ENCODE data around the gene KATNB1.
"Not testable (repeated sequence)": the region's sequence is repeated elsewhere in the genome, so short reads cannot be mapped to it uniquely, and the experiment has no call there.

The KATNB1 gene

DNA sequence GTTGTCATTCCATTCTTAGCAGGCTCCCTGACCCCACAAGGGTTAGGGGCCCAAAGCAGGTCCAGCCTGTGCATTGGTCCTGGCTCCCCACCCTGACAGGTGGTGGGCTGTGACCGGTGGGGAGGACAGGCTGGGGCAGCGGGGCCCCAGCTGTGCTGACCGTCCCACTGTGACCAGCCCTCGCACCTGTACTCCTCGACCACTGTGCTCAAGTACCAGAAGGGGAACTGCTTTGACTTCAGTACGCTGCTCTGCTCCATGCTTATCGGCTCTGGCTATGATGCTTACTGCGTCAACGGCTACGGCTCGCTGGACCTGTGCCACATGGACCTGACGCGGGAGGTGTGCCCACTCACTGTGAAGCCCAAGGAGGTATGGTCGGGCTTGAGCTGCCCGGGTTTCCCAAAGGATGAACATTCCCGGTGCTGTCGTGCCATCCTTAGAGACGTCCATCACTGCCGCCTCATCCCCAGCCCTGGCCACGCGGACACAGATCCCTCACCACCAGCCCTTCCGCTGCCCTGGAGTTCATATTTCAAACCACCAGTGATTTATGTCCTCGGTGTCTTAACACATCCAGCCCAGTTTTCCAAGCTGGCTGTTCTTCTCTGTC, 33.7 kb upstream of the KATNB1 start:
- DNase-seq: no peak

DNA sequence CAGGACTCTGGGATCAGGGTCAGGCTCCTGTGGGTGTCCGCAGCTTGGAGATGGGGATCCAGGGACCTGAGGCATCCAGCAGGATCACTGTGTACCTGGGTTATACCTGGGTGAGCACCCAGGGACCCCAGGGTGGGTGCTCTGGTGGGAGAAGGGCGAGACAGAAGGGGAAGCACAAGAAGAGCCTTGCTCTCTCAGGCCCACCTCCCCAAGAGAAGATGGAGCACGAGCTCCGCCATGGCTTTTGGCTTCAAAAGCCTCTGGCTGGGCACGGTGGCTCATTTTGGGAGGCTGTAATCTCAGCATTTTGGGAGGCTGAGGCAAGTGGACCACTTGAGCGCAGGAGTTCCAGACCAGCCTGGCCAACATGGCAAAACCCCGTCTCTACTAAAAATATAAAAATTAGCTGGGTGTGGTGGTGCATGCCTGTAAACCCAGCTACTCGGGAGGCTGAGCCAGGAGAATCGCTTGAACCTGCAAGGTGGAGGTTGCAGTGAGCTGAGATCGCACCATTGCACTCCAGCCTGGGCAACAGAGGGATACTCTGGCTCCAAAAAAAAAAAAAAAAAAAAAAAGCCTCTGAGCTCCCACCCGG, 32.1 kb upstream of the KATNB1 start:
- DNase-seq: no peak

DNA sequence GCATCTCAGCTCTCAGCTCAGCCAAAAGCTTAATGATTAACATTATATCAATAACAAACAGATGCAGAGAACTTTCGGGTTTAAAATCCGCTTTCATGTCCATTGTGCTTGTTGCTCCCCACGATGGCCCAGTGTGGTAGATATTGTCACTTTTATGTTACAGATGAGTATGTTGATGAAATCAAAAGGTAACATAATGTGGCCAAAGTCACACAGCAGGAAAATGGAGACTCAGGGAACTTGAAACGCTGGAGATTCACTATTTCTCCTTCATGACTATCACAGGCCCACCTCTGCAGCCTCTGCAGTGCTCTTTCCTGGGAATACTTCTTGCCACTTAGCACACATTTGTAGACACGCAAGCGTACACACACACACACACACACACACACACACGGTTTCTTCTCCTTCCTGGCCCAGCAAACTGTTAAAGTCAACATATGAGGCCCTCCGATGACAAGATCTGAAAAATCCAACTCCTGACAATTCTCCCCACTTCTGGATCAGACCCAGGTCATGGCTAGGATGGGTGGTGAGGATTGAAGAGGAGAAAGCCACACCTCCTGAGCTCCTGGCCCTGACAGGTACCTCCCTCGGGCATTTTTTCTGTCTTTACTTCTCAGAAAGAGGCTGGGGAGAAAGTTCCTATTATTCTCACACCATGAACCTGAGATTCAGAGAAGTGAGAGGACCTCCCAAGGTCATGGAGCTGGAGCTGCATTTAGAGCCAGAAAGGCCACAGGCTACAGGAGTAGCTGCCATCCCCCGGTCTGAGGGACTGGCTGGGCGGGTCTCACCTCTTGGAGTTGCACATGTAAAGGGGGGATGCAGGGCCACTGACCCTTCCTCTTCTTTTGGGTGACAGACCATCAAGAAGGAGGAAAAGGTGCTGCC, 31.3 kb upstream of the KATNB1 start:
- DNase-seq: no peak

DNA sequence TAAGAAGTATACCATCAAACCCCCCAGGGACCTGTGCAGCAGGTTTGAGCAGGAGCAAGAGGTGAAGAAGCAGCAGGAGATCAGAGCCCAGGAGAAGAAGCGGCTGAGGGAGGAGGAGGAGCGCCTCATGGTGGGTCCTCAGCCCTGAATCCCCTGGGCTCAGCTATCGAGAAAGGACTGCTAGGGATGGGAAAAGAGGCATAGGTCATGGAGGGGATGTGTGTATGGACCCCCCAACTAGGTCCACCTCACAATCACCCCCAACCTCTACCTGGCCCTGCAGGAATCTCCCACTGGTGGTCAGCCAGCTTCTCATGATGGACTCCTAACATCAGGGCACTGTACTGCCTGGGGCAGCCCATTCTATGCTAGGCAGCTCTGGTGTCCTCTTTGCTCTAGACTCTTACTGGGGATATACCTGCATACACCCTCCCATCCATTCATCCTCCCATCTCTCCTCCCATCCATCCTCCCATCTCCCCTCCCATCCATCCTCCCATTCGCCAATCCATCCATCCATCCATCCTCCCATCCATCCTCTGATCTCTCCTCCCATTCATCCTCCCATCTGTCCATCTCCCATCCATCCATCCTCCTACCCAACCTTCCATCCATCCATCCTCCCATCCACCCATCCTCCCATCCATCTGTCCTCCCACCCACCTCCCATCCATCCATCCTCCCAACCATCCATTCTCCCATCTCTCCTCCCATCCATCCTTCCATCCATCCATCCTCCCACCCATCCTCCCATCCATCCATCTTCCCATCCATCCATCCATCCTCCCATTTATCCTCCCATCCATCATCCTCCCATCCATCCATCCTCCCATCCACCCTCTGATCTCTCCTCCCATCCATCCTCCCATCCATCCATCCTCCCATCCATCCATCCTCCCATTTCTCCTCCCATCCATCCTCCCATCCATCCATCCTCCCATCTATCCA, 30.4 kb upstream of the KATNB1 start:
- no peak for DNase-seq

DNA sequence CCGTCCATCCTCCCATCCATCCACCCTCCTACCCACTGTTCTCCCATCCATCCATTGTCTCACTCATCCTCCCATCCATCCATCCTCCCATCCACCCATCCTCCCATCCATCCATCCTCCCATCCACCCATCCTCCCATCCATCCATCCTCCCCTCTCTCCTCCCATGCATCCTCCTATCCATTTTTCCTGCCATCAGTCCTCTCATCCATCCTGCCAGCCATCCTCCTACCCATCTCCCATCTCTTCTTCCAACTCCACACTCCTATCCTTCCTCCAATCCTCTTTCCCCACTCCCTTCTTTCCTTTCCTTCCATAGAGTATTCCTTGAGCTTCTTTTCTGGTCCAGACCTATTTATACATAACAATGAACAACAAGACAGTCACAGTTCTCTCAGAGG, 28.9 kb upstream of the KATNB1 start:
- DNase-seq: no peak

DNA sequence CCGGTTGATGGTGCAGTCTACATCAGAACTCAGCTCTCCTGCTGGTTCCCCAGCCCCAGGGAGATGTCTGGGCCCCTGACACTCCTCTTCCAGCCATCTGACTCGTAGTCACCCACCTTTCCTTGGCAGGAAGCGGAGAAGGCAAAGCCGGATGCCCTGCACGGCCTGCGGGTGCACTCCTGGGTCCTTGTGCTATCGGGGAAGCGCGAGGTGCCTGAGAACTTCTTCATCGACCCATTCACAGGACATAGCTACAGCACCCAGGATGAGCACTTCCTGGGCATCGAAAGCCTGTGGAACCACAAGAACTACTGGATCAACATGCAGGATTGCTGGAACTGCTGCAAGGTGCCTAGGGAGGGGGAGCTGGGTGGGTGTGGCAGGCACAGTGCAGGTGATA, 28.2 kb upstream of the KATNB1 start:
- no peak for DNase-seq

DNA sequence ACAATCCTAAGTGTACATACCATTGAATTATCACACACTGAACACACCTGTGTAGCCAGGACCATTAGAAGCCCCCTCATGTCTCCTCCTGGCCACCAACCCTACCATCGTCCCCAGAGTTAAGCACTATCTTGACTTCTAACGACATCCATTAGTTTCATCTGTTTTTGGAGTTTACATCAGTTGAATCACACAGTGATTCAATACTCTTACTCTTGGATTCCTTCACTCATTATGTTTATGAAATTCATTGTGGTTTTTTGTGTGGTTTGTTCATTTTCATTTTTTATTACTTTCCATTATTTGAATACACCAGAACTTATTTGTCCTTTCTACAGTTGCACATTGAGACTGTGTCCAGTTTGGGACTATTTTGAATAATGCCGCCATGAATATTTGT, 27.4 kb upstream of the KATNB1 start:
- DNase-seq: no peak

DNA sequence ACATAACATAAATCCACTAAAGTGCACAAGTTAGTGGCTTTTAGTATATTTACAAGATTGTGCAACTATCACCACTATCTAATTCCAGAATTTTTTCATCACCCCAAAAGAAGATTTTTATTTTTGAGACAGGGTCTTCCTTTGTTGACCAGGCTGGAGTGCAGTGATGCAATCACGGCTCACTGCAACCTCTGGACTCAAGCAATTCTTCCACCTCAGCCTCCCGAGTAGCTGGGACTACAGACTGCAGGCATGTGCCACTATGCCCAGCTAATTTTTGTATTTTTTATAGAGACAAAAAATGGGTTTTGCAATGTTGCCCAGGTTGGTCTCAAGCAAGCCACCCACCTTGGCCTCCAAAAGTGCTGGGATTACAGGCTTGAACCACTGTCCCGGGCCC, 25.9 kb upstream of the KATNB1 start:
- no peak for DNase-seq

DNA sequence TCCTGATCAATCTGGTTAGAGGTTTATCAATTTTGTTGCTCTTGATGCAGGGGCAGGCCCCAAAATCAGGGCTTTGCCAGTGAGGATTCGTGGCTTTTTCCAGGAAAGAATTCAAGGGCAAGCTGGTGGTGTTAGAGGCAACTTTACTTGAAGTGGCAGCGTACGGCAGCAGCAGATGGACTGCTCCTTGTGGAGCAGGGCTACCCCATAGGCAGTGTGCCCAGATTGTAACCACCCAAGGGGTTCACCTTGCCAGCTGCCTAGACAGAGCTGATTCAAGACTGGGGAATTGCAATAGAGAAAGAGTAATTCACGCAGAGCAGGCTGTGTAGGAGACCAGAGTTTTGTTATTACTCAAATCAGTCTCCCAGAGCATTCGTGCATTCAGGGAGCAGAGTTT, 24.2 kb upstream of the KATNB1 start:
- no peak for DNase-seq

DNA sequence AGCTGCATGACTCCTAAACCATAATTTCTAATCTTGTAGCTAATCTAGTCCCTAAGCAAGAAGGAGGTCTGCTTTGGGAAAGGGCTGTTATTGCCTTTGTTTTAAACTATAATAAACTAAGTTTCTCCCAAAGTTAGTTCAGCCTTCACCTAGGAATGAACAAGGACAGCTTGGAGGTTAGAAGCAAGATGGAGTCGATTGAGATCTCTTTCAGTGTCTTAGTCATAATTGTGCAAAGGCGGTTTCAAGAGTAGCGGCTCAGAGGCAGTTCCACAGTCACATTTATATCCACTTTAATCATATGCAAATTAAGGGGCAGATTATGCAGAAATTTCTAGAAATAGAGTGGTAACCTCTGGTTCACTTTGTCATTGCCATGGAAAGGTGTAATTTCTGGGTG, 23.6 kb upstream of the KATNB1 start:
- no peak for DNase-seq

DNA sequence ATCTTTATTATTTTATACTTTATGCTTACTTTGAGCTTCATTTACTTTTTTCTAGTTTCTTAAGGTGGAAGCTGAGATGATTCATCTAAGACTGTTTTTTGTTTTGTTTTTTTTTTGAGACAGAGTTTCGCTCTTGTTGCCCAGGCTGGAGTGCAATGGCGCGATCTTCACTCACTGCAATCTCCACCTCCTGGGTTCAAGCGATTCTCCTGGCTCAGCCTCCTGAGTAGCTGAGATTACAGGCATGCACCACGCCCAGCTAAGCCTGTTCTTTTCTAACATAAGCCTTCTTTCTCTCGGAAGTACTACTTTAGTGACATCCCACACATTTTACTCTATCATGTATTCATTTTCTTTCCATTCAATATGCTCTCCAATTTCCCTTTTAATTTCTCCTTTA, 23.0 kb upstream of the KATNB1 start:
- not testable (repeated sequence) for DNase-seq

DNA sequence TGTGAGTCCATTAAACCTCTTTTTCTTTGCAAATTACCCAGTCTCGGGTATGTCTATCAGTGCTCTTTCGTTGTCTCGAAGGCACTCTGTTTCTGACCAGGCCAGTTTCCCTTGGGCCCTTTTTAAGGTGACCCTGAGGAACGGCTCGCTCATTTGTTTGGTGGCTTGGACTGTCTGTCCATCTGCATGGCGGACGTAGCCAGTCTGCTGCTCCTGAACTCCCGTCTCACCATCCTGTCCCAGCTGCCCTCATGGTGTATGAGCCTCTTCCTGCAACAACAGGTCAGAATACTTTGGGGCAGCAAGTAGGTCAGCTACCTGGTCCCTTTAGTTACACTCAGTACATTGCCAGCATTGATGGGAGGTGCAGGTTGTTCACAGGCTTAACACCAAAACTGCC, 22.0 kb upstream of the KATNB1 start:
- no peak for DNase-seq

DNA sequence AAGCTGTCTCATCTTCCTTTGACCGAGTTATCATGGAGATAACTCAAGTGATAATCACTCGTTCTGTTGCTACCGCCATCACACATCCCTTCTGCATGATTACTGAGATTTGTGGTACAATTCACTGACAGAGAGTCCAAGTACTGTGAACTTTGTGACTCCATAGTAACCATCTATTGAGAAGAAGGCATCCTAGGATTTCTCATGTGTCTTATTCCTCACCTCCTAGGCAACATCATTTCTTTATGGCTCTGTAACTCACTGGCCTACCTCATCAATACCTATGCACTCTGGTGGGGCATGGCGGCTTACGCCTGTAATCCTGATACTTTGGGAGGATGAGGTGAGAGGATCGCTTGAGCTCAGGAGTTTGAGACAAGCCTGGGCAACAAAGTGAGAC, 21.5 kb upstream of the KATNB1 start:
- no peak for DNase-seq

DNA sequence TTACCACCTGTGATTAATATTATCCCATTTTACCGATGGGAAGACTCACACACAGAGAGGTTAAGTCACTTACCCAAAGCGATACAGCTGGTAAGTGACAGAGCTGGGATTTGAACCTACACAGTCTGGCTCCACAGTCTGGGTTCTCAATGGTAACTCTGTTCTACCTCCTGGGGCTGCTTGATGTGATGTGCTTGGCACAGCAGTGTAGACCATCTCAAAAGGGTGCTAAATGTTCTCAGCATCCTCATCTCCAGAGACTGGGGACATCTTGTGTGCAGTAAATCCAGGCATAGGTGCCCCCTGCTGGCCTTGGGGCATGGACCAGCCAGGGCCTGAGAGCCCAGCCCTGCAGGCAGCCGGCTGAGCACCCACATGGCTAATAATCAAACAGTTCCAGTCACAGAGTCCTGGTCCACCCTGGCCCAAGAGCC, 15.4 kb upstream of the KATNB1 start:
- DNase-seq: peak; percentile 61

DNA sequence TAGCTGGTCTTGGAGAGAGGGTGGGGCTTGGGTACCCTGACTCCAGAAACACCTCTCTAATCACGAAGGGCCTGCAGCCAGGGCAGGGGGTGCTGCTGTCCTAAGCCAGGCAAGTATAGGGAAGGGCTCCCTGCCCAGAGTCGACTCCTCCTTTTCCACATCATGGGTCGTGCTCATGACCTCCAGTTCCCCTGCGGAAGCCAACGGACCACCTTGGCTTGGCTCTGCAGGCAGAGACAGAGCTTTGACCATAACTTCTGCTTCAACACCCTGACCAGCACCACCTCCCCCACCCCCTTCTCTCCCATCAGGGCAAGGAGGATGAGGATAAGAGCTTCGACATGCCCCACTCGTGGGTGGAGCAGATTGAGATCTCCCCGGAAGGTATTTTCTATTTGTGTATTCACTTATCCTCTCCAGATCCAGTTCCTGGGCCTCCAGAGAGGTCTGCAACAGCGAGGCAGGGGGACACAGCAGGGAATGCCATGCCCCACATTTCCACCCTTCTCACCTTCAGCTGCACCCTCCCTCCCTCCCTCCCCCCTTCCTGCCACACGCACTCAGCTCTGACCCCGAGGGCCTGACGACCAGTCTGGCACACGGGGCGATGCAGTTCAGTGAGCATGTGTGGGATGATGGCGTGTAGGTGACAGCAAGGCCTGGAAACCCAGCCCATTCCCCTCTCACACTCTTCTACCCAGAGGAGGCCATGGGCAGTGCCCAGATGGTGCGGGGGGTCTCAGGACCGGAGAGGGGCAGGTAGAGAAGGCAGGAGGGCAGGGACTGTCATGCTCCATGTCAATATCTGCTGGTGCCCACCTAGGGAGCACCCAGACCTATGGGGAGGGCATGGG, 14.0 kb upstream of the KATNB1 start:
- DNase-seq: no peak

DNA sequence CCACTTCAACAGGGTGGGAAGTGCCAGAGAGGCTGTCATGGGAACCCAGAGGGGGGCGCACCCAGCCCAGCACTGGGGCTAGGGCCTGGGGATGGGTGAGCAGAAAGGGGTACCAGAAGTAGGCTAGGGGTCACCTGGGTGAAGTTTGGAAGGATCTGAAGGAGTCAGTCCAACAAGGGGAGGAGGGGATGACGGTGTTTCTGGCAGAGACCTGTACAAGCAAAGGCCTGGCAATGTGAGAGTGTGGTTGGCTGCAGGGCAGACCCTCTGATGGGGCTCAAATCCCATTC, 13.4 kb upstream of the KATNB1 start:
- DNase-seq: no peak

DNA sequence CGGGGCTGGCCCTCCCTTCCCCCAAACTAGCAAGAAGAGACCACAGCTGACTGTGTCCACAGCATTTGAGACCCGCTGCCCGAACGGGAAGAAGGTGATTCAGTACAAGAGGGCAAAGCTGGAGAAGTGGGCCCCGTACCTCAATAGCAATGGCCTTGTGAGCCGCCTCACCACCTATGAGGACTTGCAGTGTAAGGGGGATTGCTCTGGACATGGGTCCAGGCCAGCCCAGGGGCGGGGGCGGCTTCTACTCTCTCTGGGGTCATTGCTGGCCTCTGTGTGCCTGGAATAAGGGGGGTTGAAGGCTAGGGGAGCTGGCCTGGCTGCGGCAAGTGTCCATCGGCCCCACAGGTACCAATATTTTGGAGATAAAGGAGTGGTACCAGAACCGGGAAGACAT, 12.9 kb upstream of the KATNB1 start:
- DNase-seq: no peak

DNA sequence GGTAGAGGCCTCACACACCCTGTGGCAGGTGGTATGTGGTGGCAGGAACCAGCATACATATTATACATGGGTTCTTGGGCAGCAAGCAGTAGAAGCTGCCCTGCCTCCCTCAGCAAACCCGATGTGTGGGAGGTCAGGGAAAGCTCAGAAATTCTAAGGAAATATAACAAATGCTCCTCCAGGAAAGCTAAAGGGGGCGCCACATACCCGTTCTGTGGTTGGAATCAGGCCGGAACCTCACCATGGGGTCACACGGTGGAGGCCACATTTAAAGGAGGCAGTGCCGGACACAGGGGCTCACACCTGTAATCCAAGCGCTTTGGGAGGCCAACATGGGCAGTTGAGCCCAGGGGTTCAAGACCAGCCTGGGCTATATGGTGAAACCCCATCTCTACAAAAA, 12.4 kb upstream of the KATNB1 start:
- no peak for DNase-seq

DNA sequence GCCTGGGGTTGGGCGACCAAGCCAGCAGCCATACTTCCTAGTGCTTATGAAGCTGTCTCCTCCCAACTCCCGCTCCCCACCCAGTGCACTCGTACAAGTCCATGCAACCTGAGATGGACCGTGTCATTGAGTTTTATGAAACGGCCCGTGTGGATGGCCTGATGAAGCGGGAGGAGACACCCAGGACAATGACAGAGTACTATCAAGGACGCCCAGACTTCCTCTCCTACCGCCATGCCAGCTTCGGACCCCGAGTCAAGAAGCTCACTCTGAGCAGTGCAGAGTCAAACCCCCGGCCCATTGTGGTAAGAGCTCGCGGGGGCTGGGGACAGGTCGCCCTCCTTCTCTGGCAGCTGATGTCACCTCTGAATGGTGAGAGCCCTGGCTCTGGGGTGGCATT, 11.0 kb upstream of the KATNB1 start:
- no peak for DNase-seq

DNA sequence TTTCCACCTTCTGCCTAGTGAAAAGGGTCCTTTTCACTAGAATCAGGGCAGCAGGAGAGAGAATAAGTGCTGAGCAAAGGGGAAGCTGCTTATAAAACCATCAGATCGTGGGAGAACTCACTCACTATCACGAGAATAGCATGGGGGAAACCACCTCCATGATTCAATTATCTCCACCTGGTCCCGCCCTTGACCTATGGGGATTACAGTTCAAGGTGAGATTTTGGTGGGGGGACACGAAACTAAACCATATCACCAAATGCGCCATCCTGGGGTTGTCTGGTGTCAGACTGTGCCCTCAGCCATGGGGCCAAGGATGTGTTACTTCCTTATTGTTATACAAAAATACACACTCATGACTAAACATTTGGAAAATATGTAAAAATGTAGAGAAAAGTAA, 10.4 kb upstream of the KATNB1 start:
- no peak for DNase-seq

DNA sequence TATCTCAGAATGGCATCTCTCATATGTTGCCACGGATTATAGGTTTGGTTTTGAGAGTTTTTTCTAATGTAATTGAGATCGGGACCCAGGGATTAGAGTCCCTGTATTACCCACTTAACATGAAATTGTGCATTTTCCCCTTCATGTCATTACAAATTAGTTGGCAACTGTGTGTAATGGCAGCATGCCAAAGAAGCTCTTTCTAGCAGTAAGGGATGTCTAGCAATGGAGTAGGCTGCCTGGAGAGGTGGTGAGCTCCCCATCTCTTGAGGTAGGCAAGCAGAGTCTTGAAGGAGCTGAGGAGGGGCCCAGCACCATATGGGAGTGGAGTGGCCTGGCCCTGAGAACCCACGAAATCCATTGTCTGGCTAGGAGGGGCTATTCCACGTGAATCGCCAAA, 10.0 kb upstream of the KATNB1 start:
- DNase-seq: no peak

DNA sequence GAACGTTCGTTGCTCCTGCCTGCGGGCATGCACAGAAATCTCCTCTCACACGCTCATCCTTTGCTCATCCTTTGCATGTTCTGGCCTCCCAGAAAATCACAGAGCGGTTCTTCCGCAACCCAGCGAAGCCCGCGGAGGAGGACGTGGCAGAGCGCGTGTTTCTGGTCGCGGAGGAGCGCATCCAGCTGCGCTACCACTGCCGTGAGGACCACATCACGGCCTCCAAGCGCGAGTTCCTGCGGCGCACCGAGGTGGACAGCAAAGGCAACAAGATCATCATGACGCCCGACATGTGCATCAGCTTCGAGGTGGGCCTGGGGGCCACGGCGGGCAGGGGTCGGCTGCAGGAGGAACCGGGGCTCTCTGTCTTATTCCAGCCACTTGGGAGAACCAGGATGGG, 9.6 kb upstream of the KATNB1 start:
- no peak for DNase-seq
